ENCODE measurements around the gene NAPA.

NAPA gene

GRCh38 chr19:47450478-47450877 lies 64.4 kb downstream of the NAPA start:
- no peak for DNase-seq

- no peak for DNase-seq
These were observed 66.5 kb downstream of the NAPA start for GRCh38 chr19:47448360-47448727.

- DNase-seq, result peak; percentile 58
These were observed 67.1 kb downstream of the NAPA start for GRCh38 chr19:47447470-47448359.

- DNase-seq, result no peak
These were observed 68.1 kb downstream of the NAPA start for GRCh38 chr19:47446534-47447469.

- peak; percentile 68 for DNase-seq
These were observed 68.9 kb downstream of the NAPA start for GRCh38 chr19:47445937-47446402.

- DNase-seq, result no peak
These were observed 69.3 kb downstream of the NAPA start for GRCh38 chr19:47445527-47445926.

GRCh38 chr19:47444388-47444821 lies 70.5 kb downstream of the NAPA start:
- DNase-seq, result peak; percentile 32

GRCh38 chr19:47443331-47443730 lies 71.5 kb downstream of the NAPA start:
- no peak for DNase-seq

- DNase-seq, result no peak
These were observed 76.1 kb downstream of the NAPA start for GRCh38 chr19:47438793-47439220.
